ENCODE data around the gene GPR37L1. TPM values are rescaled to one million over a fixed set of nuclear protein-coding genes. Genes with fewer than 3 reads are reported as not detected.
"Not testable (repeated sequence)": the region's sequence is repeated elsewhere in the genome, so short reads cannot be mapped to it uniquely, and the experiment has no call there.

GPR37L1 gene
- polyA plus RNA-seq, 3 donors: 0.04 to 0.06 TPM; not detected in 1

GRCh38 chr1:202106340-202107254 is 16.1 kb upstream of the GPR37L1 start:
- DNase-seq (ENCODE audit: extremely low read depth in 1 of 11, low read depth in 9 of 11, low spot score in 4 of 11): no peak

GRCh38 chr1:202107321-202107761 is 15.4 kb upstream of the GPR37L1 start:
- no peak for DNase-seq (ENCODE audit: extremely low read depth in 1 of 11, low read depth in 9 of 11, low spot score in 4 of 11)

GRCh38 chr1:202107801-202108731 is 14.7 kb upstream of the GPR37L1 start:
- DNase-seq (ENCODE audit: extremely low read depth in 1 of 11, low read depth in 9 of 11, low spot score in 4 of 11): no peak

GRCh38 chr1:202110977-202111376 is 11.7 kb upstream of the GPR37L1 start:
- no peak for DNase-seq (ENCODE audit: extremely low read depth in 1 of 11, low read depth in 9 of 11, low spot score in 4 of 11)

- DNase-seq (ENCODE audit: extremely low read depth in 1 of 11, low read depth in 9 of 11, low spot score in 4 of 11): not testable (repeated sequence)
These were observed 11.1 kb upstream of the GPR37L1 start for GRCh38 chr1:202111589-202111988.

GRCh38 chr1:202112859-202113689 is 9.6 kb upstream of the GPR37L1 start:
- no peak for DNase-seq (ENCODE audit: extremely low read depth in 1 of 11, low read depth in 9 of 11, low spot score in 4 of 11)

- no peak for DNase-seq (ENCODE audit: extremely low read depth in 1 of 11, low read depth in 9 of 11, low spot score in 4 of 11)
These were observed 8.9 kb upstream of the GPR37L1 start for GRCh38 chr1:202113690-202114300.

GRCh38 chr1:202116287-202116686 is 6.4 kb upstream of the GPR37L1 start:
- DNase-seq (ENCODE audit: extremely low read depth in 1 of 11, low read depth in 9 of 11, low spot score in 4 of 11): no peak

- DNase-seq (ENCODE audit: extremely low read depth in 1 of 11, low read depth in 9 of 11, low spot score in 4 of 11): no peak
These were observed 4.8 kb upstream of the GPR37L1 start for GRCh38 chr1:202117898-202118371.

GRCh38 chr1:202121006-202121405 is 1.7 kb upstream of the GPR37L1 start:
- DNase-seq (ENCODE audit: extremely low read depth in 1 of 11, low read depth in 9 of 11, low spot score in 4 of 11): no peak

GRCh38 chr1:202123336-202123813 is 658 bp downstream of the GPR37L1 start:
- no peak for DNase-seq (ENCODE audit: extremely low read depth in 1 of 11, low read depth in 9 of 11, low spot score in 4 of 11)

- DNase-seq (ENCODE audit: extremely low read depth in 1 of 11, low read depth in 9 of 11, low spot score in 4 of 11): no peak
These were observed 1.4 kb downstream of the GPR37L1 start for GRCh38 chr1:202124142-202124541.

GRCh38 chr1:202125611-202126010 is 2.9 kb downstream of the GPR37L1 start:
- DNase-seq (ENCODE audit: extremely low read depth in 1 of 11, low read depth in 9 of 11, low spot score in 4 of 11): no peak

GRCh38 chr1:202126426-202126825 is 3.7 kb downstream of the GPR37L1 start:
- no peak for DNase-seq (ENCODE audit: extremely low read depth in 1 of 11, low read depth in 9 of 11, low spot score in 4 of 11)

GRCh38 chr1:202127061-202127460 is 4.3 kb downstream of the GPR37L1 start:
- no peak for DNase-seq (ENCODE audit: extremely low read depth in 1 of 11, low read depth in 9 of 11, low spot score in 4 of 11)

GRCh38 chr1:202127836-202128622 is 5.3 kb downstream of the GPR37L1 start:
- no peak for DNase-seq (ENCODE audit: extremely low read depth in 1 of 11, low read depth in 9 of 11, low spot score in 4 of 11)

GRCh38 chr1:202129453-202130296 is 7.0 kb downstream of the GPR37L1 start:
- DNase-seq (ENCODE audit: extremely low read depth in 1 of 11, low read depth in 9 of 11, low spot score in 4 of 11): no peak

All from renal cortex interstitium (tissue), 11 donors.